Ishikawa (cell line): ENCODE results near the gene HOXB3.

Experiments
- EGR1 ChIP-seq: IDR thresholded peaks from 2 replicates; pipeline ENCODE4 v1.6.1; 2012
- EP300 ChIP-seq: IDR thresholded peaks from 2 replicates; pipeline ENCODE4 v1.6.1; 2012; ENCODE audit warnings: borderline replicate concordance
- RAD21 ChIP-seq: IDR thresholded peaks from 2 replicates; pipeline ENCODE4 v1.6.1; 2012; ENCODE audit warnings: low read depth
- TAF1 ChIP-seq: IDR thresholded peaks from 2 replicates; pipeline ENCODE4 v1.6.1; 2012; ENCODE audit warnings: low read depth, mild to moderate bottlenecking
- TCF12 ChIP-seq: IDR thresholded peaks from 2 replicates; pipeline ENCODE4 v1.6.1; 2012; ENCODE audit warnings: low read depth
- TF ChIP-seq, protein P1 (sequence below): IDR thresholded peaks from 2 replicates; pipeline ENCODE4 v1.6.1; 2012

DNA sequence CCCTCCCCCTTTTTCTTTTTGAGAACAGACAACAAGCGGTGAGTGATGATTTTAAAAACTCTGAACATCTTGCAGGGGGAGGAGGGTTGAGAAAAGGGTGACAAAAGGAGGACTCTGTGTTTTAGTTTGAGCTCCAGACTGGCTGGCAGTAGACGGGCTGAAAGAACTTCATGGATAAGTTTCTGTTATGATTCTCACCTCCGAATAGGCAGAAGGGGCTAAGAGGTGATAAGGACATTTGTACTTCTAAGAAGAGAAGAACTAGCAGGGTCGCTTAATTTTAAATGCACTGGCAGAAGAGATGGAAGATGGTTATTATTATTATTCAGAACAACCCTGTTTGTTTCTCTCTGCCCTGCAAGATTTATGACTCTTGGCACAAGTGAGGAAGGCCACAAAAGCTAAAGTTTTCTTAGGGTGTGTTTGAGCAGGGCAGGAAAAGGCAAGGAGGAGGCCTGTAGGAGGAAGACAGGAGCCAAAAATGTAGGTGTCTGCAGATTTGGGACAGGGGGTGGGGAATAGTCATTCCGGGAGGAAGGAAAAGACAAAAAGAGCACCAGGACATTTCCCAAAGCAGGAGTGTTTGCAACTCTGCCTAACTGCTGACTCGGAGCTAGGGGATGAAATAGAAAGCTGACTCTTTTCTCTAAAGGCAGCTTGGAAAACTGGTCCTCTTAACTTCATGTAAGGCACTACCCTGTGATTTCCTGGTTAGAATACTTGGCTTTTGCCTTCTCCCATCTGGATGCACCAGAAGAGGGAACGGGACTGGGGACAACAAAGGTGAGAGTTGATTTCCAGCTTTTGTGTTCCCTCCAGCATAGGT, 33.3 kb downstream of the HOXB3 start:
- TF ChIP-seq EGR1 (no peak), RAD21 (no peak), TCF12 (no peak), EP300 (no peak), TAF1 (no peak)
- TF ChIP-seq, protein P1, sequence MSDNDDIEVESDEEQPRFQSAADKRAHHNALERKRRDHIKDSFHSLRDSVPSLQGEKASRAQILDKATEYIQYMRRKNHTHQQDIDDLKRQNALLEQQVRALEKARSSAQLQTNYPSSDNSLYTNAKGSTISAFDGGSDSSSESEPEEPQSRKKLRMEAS = no peak
